ENCODE data around the gene SLC35D1.

SLC35D1 gene

GRCh38 chr1:67097305-67097704, 43.4 kb upstream of the SLC35D1 start:
- H3K79me2 ChIP-seq (ENCODE audit: insufficient read depth, low read length): no peaks in the 10 kb centered on the region
- TF ChIP-seq EZH2phosphoT487 (IDR thresholded peaks at IDR 0.05; ENCODE audit: borderline replicate concordance): no peak
- TF ChIP-seq CTCF (conservative IDR thresholded peaks at IDR 0.05; ENCODE audit: low read length): no peak
- H3K4me2 ChIP-seq (ENCODE audit: low read depth, low read length, poor library complexity, severe bottlenecking): no peak overlapping the region
- no peaks in the 10 kb centered on the region for H3K9me2 ChIP-seq (replicated peaks; ENCODE audit: low read depth, low read length)
- no peak overlapping the region for H3K4me3 ChIP-seq (ENCODE audit: low read length, poor library complexity, severe bottlenecking)
- no peaks in the 10 kb centered on the region for H4K20me1 ChIP-seq (ENCODE audit: insufficient read depth, low read length, poor library complexity, severe bottlenecking)
- H3K9ac ChIP-seq (ENCODE audit: low read depth, low read length, poor library complexity, severe bottlenecking): no peak overlapping the region
- no peak overlapping the region for H2AFZ ChIP-seq (ENCODE audit: low read length)
- no peaks in the 10 kb centered on the region for H3K9me3 ChIP-seq (ENCODE audit: insufficient read depth, low read depth, low read length)
- H3K4me1 ChIP-seq (ENCODE audit: insufficient read depth, low read length, poor library complexity, severe bottlenecking): no peaks in the 10 kb centered on the region
- H3K36me3 ChIP-seq (ENCODE audit: insufficient read depth, low read length): no peaks in the 10 kb centered on the region
- no peaks in the 10 kb centered on the region for H3F3A ChIP-seq (ENCODE audit: low read depth)
- H3K27me3 ChIP-seq (ENCODE audit: insufficient read depth, low read length, poor library complexity, severe bottlenecking): no peaks in the 10 kb centered on the region

GRCh38 chr1:67094191-67094590, 40.2 kb upstream of the SLC35D1 start:
- Histone ChIP-seq H3K36me3 (ENCODE audit: insufficient read depth, low read length) (no peaks in the 10 kb centered on the region), H3K4me1 (ENCODE audit: insufficient read depth, low read length, poor library complexity, severe bottlenecking) (no peaks in the 10 kb centered on the region), H3K9me2 (replicated peaks; ENCODE audit: low read depth, low read length) (no peaks in the 10 kb centered on the region), H3F3A (ENCODE audit: low read depth) (no peaks in the 10 kb centered on the region), H3K4me3 (ENCODE audit: low read length, poor library complexity, severe bottlenecking) (no peak overlapping the region), H3K4me2 (ENCODE audit: low read depth, low read length, poor library complexity, severe bottlenecking) (no peak overlapping the region), H3K9me3 (ENCODE audit: insufficient read depth, low read depth, low read length) (no peaks in the 10 kb centered on the region), H3K9ac (ENCODE audit: low read depth, low read length, poor library complexity, severe bottlenecking) (no peak overlapping the region), H3K79me2 (ENCODE audit: insufficient read depth, low read length) (no peaks in the 10 kb centered on the region), H4K20me1 (ENCODE audit: insufficient read depth, low read length, poor library complexity, severe bottlenecking) (no peaks in the 10 kb centered on the region), H3K27me3 (ENCODE audit: insufficient read depth, low read length, poor library complexity, severe bottlenecking) (no peaks in the 10 kb centered on the region), H2AFZ (ENCODE audit: low read length) (no peak overlapping the region)
- no peak for TF ChIP-seq CTCF (conservative IDR thresholded peaks at IDR 0.05; ENCODE audit: low read length)
- TF ChIP-seq EZH2phosphoT487 (IDR thresholded peaks at IDR 0.05; ENCODE audit: borderline replicate concordance): no peak

GRCh38 chr1:67089685-67090208, 35.8 kb upstream of the SLC35D1 start:
- H4K20me1 ChIP-seq (ENCODE audit: insufficient read depth, low read length, poor library complexity, severe bottlenecking): no peaks in the 10 kb centered on the region
- H3K4me3 ChIP-seq (ENCODE audit: low read length, poor library complexity, severe bottlenecking): no peak overlapping the region
- H3K4me2 ChIP-seq (ENCODE audit: low read depth, low read length, poor library complexity, severe bottlenecking): no peak overlapping the region
- H3K4me1 ChIP-seq (ENCODE audit: insufficient read depth, low read length, poor library complexity, severe bottlenecking): no peaks in the 10 kb centered on the region
- no peaks in the 10 kb centered on the region for H3K9me3 ChIP-seq (ENCODE audit: insufficient read depth, low read depth, low read length)
- no peak overlapping the region for H2AFZ ChIP-seq (ENCODE audit: low read length)
- H3F3A ChIP-seq (ENCODE audit: low read depth): no peaks in the 10 kb centered on the region
- no peaks in the 10 kb centered on the region for H3K27me3 ChIP-seq (ENCODE audit: insufficient read depth, low read length, poor library complexity, severe bottlenecking)
- H3K9ac ChIP-seq (ENCODE audit: low read depth, low read length, poor library complexity, severe bottlenecking): no peak overlapping the region
- no peaks in the 10 kb centered on the region for H3K79me2 ChIP-seq (ENCODE audit: insufficient read depth, low read length)
- H3K36me3 ChIP-seq (ENCODE audit: insufficient read depth, low read length): no peaks in the 10 kb centered on the region
- no peaks in the 10 kb centered on the region for H3K9me2 ChIP-seq (replicated peaks; ENCODE audit: low read depth, low read length)
- TF ChIP-seq CTCF (conservative IDR thresholded peaks at IDR 0.05; ENCODE audit: low read length) (no peak), EZH2phosphoT487 (IDR thresholded peaks at IDR 0.05; ENCODE audit: borderline replicate concordance) (no peak)

Data from Loucy (cell line).